Neural progenitor cell (in vitro differentiated cells): ENCODE results near the gene GRB2.

ENCODE experiments used
- CTCF ChIP-seq: fragments of 200-600 bp; sonication (generic); IDR thresholded peaks from 2 replicates; pipeline ENCODE4 v1.5.1; 2017; ENCODE audit warnings: antibody characterized with exemption, mild to moderate bottlenecking
- EZH2 ChIP-seq: fragments of 200-600 bp; sonication (generic); IDR thresholded peaks from 2 replicates; pipeline ENCODE4 v1.6.1; 2017; ENCODE audit warnings: antibody characterized with exemption, mild to moderate bottlenecking, moderate library complexity
- EZH2phosphoT487 ChIP-seq: fragments of 200-600 bp; sonication (generic); IDR thresholded peaks from 2 replicates; pipeline ENCODE4 v1.6.1; 2017; ENCODE audit warnings: antibody characterized with exemption

GRCh38 chr17:75295201-75296158 is 110.0 kb downstream of the GRB2 start:
- TF ChIP-seq CTCF (no peak), EZH2 (no peak), EZH2phosphoT487 (no peak)
